ENCODE measurements around the gene TP53.
"Not testable (repeated sequence)": the region's sequence is repeated elsewhere in the genome, so short reads cannot be mapped to it uniquely, and the experiment has no call there.

DNA sequence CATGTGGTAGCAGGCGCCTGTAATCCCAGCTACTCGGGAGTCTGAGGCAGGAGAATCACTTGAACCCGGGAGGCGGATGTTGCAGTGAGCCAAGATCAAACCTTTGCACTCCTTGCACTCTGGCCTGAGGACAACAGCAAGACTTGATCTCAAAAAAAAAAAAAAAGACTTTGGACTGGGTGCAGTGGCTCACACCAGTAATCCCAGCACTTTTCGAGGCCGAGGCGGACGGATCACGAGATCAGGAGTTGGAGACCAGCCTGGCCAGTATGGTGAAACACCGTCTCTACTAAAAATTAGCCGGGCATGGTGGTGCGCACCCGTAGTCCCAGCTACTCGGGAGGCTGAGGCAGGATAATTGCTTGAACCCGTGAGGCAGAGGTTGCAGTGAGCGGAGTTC lies 61.5 kb downstream of the TP53 start:
- not testable (repeated sequence) for TF ChIP-seq CTCF (IDR thresholded peaks at IDR 0.05); POLR2AphosphoS5 (IDR thresholded peaks at IDR 0.05; ENCODE audit: low read depth, low read length); REST (IDR thresholded peaks at IDR 0.05; ENCODE audit: insufficient read depth in 1 of 2, low read depth in 2 of 2, low read length in 1 of 2); SIN3A (IDR thresholded peaks at IDR 0.05; ENCODE audit: borderline replicate concordance, insufficient read depth, low read depth, low read length)
